ENCODE results near the gene CACNB2.

DNA sequence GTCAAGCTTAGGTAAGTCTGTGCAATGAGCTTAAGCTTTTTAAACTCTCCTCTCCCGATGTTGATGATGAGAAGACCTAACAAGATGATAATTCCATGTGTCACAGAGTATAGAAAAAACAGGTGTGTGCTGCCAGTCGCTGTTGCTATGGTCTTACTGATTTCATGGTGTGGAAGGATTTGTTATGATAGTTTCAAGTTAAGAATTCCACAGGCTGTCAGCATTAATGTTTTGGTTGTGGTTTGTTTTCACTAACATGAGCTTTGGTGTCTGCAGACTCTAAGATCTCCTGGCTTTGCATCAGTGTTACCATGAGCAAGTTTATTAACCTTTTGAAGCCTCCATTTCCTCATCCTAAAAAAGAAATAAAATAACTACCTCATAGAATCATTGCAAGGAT, 387.5 kb downstream of the CACNB2 start:
- TF ChIP-seq RAD21 (IDR thresholded peaks at IDR 0.05; ENCODE audit: insufficient read depth, low read depth, low read length) = no peak
- no peak for TF ChIP-seq POLR2AphosphoS5 (IDR thresholded peaks at IDR 0.05; ENCODE audit: low read length)
- no peak for TF ChIP-seq POLR2A (IDR thresholded peaks at IDR 0.05; ENCODE audit: low read depth, low read length)
- TF ChIP-seq, protein P1, sequence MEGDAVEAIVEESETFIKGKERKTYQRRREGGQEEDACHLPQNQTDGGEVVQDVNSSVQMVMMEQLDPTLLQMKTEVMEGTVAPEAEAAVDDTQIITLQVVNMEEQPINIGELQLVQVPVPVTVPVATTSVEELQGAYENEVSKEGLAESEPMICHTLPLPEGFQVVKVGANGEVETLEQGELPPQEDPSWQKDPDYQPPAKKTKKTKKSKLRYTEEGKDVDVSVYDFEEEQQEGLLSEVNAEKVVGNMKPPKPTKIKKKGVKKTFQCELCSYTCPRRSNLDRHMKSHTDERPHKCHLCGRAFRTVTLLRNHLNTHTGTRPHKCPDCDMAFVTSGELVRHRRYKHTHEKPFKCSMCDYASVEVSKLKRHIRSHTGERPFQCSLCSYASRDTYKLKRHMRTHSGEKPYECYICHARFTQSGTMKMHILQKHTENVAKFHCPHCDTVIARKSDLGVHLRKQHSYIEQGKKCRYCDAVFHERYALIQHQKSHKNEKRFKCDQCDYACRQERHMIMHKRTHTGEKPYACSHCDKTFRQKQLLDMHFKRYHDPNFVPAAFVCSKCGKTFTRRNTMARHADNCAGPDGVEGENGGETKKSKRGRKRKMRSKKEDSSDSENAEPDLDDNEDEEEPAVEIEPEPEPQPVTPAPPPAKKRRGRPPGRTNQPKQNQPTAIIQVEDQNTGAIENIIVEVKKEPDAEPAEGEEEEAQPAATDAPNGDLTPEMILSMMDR (IDR thresholded peaks at IDR 0.05 in 2 of 3, conservative IDR thresholded peaks at IDR 0.05 in 1 of 3; ENCODE audit: control insufficient read depth in 2 of 3, extremely low read depth in 1 of 3, insufficient read depth in 1 of 3, low read depth in 3 of 3, low read length in 3 of 3) = no peak
- TF ChIP-seq MTA3 (IDR thresholded peaks at IDR 0.05; ENCODE audit: borderline replicate concordance, low read length) = no peak
- no peak for TF ChIP-seq EZH2 (IDR thresholded peaks at IDR 0.05; ENCODE audit: borderline replicate concordance, control insufficient read depth, low read depth, low read length)

Measured in GM12878 (cell line).